GM21390 (cell line): ENCODE data around the gene DMPK.

Experiments
- ATAC-seq: cut with Tn5 transposase; IDR thresholded peaks from one replicate; pipeline ENCODE4 v1.9.1; 2021; ENCODE audit not compliant: unreplicated experiment

DMPK gene

DNA sequence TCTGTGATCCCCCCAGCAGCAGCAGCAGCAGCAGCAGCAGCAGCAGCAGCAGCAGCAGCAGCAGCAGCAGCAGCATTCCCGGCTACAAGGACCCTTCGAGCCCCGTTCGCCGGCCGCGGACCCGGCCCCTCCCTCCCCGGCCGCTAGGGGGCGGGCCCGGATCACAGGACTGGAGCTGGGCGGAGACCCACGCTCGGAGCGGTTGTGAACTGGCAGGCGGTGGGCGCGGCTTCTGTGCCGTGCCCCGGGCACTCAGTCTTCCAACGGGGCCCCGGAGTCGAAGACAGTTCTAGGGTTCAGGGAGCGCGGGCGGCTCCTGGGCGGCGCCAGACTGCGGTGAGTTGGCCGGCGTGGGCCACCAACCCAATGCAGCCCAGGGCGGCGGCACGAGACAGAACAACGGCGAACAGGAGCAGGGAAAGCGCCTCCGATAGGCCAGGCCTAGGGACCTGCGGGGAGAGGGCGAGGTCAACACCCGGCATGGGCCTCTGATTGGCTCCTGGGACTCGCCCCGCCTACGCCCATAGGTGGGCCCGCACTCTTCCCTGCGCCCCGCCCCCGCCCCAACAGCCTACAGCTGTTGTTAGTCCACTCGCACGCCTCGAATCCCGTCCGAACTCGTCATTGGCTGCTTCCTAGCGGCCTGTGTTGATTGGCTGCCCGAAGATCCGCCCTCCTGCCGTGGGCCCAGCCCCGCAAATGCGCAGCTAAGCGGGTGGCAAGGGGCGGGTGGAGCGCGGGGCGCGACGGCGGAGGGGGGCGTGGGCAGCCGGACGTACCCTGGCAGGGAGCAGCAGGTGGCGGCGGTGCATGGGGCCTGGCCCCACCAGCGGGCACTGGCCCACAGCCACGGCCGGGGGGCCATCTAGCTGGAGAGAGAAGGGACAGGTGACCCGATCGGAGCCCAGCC lies 11.8 kb downstream of the DMPK start:
- peak; percentile 45 for ATAC-seq

DNA sequence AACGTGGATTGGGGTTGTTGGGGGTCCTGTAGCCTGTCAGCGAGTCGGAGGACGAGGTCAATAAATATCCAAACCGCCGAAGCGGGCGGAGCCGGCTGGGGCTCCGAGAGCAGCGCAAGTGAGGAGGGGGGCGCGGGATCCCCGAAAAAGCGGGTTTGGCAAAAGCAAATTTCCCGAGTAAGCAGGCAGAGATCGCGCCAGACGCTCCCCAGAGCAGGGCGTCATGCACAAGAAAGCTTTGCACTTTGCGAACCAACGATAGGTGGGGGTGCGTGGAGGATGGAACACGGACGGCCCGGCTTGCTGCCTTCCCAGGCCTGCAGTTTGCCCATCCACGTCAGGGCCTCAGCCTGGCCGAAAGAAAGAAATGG lies 12.5 kb downstream of the DMPK start:
- no peak for ATAC-seq

DNA sequence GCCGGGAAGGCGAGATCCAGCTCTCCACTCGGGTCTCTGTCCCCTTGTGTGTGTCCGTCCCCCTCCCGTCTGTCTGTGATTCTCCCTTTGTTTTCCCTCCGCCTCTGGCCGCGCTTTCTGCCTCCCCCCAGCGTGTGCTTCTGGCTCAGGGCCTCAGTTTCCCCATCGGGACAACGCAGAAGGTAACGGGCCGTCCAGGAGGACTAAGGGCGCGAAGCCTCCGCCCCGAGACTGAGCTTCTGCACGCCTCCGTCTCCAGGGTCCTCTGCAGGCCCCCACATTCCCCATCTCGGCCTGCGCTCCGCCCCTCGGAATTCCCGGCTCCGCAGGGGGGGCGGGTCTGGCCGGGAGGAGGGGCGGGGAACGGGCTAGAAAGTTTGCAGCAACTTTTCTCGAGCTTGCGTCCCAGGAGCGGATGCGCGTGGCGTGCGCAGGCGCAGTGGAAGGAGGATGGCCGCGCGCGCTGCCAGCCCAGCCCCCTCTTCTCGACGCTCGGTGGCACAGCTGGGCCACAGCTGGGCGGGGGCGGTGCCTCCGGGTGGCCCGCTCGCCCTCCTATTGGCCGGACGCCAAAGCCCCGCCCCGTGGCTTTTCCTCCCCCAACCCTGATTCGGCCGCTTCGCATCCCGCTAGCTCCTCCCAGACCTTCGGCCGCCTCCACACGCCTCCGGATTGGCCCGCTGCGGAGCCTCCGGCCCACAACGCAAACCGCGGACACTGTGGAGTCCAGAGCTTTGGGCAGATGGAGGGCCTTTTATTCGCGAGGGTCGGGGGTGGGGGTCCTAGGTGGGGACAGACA lies 13.1 kb downstream of the DMPK start, which contains the start of gene SIX5:
Gene SIX5 (minus strand): TSS at position 269 of the 799 bp plus-strand sequence. CDS start 408 bp downstream, outside the sequence.
- ATAC-seq = peak; percentile 41

DNA sequence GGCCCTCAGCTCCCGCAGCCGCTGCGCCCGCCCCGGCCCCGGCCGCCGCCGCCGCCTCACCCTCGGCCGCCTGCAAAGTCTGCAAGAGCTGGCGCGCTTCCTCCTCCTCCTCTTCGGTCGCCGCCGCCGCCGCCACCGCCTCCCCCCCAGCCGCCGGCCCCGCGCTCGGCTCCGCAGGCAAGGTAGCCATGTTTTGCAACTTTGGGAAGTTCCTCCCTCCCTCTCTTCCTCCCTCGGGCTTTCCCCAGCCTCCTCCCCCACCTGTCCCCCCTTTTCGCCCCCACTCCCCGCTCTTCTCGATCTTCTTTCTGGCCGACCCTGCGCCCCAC lies 13.7 kb downstream of the DMPK start:
- no peak for ATAC-seq

DNA sequence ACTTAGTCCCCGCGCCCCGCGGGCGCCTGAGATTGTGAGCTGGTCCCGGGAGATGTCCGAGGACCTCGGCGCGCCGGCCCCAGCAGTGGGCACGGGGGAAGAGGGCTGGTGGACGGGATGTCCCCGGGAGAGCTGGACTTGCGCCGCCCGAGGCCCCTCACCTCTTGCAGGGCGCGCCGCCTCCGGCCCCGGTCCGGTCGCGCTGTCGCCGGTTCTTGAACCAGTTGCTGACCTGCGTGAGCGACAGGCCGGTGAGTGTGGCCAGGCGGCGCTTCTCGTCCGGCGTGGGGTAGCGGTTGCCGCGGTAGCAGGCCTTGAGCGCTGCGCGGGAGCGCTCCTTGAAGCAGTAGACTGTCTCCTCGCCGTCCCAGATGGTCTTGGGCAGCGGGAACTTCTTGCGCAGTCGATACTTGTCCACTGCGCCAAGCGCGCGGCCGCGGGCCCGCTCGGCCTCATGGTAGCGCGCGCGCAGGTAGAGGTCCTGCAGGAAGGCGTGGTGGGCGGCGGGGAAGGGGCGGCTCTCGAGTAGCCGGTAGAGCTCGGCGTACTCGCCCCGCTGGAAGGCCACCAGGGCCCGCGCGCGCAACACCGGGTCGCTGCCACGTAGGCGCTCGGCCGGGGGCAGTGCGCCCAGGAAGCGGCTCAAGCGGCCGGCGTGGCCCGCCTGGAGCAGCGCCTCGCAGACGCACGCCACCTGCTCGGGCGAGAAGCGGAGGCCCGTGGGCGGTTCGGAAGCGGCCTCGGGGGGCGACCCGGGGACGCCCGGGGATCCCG lies 14.2 kb downstream of the DMPK start:
- ATAC-seq = no peak

DNA sequence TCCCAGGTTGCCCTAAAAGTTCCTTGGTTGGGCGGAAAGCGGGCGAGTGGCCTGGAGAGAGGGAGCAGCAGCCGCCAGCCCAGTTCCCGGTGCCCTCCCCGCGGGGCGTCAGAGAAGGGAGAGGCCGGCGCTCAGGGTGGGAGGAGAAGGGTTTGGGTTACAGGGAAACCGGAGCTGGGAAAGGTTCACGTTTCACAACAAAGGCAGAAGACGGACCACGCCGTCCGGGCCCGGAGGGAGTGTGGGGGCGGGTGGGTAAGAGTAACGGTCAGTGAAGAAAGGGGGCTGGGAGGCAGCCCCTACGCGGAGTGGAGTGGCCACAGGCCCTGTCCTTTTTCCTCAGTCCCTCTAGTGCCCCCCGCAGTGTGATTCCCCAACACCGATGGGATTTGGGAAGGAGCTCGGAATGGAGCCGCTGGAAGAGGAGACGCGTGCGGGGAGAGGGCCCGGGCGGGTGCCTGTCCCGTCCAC lies 14.8 kb downstream of the DMPK start:
- ATAC-seq = no peak

DNA sequence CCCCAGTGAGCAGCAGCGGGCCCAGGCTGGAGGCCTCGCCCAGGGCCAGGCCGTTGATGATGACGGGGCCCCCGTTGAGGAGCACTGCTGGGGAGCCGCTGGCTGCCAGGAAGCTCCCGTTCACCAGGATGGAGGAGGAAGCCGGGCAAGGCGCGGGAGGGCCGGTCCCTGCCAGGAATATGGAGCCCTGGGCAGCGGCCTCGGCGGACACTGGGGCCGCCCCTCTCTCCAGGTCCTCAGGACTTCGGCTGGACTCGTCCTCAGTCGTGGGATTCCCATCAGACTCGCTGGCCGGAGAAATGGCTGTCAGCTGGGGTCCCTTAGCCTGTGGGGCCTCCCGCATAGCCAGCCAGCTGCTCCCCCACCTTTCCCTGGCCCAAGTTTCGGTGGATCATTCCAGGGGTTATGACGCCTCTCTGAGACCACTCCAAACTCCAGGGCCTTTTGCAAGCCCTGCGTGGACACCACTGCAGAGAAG lies 15.4 kb downstream of the DMPK start:
- ATAC-seq = no peak

DNA sequence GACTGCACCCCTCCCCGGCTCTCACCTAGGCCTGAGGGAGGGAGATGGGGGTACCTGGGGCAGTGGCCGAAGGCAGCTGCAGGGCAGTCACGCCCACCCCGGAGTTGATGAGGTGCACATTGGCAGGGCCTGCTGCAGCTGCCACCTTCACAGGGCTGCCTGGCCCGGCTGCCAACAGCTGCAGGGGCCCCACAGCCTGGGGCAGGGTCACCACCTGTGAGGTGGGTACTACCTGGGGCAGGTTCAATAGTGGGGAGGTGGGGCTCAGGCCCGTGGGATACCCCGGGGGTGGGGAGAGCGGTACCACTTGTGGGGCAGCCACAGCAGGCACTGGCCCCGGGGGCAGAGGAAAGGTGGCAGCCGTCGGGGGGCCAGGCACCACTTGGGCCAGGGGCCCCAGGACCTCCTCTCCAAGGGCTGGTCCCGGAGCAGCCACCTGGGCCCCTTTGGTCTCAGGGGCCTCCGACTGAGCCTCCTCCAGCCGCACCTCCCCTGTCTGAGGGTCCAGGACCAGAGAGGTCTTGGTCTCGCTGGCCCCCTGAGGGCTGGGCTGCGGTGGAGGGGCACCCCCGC lies 15.9 kb downstream of the DMPK start:
- no peak for ATAC-seq

DNA sequence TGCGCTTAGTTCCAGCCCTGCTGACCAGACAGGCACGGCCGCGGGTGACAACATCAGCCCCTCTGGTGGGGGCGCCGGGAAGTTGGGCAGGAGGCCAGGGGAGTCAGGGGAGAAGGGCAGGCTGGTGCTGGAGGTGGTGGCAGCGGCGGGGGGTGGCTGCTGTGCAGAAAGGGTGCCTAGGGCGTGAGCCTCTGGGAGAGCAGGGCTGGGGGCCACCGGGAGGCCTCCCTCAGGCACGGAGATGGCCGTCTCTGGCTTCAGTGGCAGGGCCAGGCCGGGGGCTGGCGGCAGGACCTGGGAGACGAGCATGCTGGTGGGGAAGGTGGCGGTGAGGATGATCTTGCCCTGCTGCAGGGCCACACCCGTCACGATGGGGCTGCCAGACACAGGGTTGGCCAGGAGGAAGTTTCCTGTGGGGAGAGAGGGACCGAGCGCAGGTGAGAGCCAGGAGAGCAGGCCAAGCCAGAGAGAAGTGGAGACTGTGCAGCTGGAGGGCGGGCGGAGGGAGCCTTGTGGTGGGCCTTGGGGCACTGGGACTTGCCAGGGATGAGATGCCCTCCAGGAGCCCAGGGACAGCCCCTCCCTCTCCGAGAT lies 16.5 kb downstream of the DMPK start:
- ATAC-seq = no peak

DNA sequence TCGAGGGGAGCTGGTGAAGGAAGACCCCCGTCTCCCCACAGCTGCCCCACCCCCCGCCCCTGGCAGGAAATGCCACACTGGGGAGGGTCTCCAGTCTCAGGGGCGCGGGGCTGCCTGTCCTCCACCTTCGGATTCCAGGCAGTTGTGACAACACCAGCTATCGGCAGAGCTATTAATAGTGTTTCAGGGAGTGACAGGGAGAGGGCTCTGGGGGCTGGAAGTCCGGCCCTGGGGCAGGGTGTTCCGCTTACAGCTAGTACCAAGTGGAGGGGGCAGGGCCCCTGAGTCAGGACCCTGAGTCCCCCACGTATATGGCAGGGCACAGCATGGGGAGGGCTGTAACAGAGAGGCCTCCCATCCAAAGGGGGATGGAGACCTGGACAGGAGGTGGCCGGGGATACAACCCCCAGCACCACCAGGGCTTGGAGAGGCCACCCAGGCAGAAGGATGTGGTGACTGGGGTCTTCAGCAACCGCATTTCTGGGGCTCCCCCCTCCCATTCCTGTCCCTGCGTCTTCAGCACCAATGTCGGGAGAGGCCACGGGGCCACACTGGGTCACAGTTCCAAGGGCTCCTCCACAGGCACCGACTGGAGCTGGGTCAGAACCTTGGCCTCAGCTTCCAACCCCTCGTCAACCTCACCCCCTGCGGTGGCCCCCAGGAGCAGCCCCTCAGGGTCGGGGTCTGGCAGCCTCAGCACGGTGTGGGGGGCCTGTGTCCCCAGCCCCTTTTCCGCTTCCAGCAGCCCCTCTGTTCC lies 17.2 kb downstream of the DMPK start:
- no peak for ATAC-seq

DNA sequence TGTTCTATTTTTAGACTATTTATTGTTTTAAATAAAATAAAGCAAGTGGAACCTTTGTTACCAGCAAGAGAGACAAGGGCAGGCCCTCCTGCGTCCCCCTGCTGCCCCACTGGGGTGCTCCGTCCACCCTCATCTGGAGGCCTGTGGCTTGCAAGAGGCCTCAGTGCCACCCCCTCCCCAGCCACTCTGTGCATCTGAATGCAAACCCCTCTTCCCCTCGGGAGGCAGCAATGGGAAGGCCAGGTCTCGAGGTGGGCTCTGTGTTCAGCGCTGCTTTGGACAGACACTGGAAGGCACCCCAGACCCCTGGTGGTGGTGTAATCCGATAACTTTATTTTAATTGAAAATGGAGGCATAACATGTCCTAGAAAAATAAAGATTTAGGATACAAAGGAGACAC lies 17.8 kb downstream of the DMPK start:
- no peak for ATAC-seq

DNA sequence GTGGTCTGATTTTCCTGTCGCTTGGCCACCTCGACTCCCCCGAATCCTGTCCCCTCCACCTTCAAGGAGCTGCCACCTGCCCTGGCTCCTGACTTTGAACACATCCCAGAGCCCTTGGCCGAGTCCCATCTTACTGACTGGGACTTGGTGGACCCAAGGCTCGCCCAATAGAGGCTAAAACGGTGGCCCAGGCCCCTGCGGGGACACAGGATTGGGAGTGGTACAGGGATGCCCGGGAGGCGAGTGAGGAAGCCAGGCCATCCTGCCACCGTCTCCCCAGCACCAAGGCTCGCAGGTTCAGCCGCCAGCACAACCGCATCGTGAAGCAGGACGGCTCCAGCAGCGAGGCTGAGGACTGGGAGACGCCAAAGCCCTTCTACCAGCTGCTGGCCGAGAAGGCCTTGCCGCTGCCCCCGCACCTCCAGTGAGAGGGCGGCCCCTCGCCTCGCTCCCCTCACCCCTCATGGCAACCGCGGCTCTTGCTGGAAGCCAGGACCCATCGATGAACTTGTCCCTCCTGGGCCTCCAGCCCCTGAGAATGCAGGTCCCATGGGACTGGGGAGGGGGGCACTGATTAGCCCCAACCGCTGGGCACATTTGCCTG lies 18.5 kb downstream of the DMPK start:
- no peak for ATAC-seq

DNA sequence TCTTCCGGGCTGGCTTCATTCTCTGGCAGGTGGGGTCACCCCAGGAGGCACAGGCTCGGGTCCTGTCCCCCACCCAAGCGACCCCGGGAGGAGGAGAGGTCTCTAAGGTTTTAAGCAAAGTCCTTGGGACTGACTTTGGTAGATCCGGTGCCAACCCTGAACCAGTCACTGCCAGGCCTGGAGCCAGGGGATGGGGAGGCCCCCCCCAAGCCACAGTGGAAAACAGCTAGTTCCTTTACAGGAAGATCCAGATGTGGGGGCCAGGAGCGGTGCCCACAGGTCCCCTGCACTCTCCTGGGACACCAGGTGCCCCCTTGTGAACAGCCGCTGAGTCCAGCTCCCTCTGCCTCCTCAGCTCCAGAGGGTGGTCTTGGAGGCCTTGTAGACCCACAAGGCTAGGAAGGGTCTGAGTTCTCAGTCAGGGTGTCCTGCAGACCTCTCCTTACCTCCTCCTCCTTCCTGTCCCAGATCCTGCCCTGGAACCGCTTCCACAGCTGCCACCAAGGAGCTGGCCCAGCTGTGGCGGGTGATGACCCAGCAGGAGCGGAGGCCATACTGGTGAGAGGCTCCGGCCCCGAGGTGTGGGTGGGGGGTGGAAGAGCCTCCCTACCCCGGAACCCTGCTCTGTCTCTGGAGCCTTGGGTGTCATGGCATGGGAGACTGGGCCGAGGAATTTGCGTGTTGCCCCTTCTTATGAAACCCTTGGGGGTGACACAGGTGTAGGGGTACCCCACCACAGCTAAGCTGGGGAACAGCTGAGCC lies 19.2 kb downstream of the DMPK start:
- ATAC-seq = no peak

DNA sequence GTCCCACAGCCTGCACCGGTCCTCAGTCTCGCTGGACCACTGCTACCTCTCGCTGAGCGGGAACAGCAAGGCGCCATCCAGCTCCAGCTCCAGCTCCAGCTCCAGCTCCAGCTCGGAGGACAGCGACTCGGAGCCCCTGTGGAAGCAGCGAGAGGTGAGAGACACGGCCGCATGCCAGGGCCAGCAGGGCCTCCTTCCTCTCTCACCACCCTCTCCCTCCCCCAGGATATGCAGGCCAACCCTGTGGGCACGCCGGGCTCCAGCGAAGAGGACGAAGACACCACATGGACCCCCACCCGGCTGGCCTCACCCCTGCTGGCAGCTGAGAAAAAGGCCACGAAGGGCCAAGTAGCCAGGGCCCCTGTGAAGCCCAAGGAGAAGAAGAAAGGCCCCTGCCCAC lies 20.6 kb downstream of the DMPK start:
- ATAC-seq = no peak

DNA sequence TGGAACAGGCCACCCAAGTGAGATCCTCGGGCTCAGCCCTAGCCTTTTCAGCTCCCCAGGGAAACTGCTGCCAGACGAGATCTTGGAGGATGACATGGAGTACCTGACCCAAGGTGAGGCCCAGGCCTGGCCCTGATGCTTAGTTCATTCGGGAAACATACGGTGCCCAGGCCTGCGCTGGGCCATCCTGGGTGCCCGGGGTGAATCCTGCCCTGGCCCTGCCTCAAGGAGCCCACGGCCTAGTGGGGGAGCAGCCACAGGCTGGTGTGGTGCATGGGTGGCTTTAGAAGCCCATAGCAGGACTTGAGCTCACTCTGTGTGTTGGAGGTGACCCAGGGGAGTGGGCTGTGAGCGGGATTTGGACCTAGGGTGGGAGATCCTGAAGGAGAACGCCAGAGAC lies 23.4 kb downstream of the DMPK start:
- no peak for ATAC-seq

DNA sequence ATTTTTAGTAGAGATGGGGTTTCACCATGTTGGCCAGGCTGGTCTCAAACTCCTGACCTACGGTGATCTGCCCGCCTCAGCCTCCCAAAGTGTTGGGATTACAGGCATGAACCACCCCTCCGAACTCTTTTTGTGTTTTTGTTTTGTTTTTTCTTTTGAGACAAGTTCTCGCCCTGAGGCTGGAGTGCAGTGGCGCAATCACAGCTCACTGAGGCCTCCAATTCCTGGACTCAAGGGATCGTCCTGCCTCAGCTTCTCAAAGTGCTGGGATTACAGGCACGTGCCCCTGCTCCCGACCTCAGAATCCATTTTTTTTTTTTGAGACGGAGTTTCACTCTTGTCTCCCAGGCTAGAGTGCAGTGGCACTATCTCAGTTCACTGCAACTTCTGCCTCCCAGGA lies 24.6 kb downstream of the DMPK start:
- ATAC-seq = no peak

DNA sequence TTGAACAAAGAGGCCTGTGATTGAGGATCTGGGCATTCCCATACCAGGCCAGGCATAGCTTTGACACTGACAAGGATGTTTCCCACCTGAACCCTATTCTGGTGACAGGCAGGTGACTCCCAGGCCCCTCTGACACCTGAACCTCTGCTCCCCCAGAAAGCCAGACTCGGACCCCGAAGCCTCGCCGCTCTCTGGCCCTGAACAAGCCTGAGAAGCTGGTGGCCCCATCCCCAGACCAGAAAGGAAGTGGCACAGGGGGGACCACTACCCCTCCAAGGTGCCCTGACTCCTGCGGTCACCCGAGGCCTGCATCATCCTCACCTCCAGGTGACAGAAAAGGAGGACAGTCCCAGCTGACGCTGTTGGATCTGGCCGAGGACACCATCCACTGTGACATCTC lies 28.0 kb downstream of the DMPK start:
- no peak for ATAC-seq

DNA sequence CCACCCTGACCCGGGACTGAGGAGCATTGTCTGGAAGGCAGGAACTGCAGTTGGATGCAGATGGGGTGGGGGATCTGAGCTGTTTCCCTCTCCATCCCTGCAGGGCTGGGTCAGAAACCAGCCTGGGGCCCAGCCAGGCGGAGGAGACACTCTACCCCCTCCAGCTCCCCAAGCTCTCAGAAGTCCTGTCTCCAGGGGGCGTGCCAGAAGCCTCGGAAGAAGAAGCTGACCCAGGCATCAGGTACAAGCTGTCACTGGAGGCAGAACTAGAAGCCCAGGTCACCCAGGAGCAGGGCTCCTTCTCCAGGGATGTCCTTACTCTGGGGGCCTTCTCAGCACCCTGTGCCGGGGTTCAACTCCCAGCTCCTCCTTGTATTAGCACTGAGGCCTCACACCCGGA lies 28.7 kb downstream of the DMPK start:
- no peak for ATAC-seq

DNA sequence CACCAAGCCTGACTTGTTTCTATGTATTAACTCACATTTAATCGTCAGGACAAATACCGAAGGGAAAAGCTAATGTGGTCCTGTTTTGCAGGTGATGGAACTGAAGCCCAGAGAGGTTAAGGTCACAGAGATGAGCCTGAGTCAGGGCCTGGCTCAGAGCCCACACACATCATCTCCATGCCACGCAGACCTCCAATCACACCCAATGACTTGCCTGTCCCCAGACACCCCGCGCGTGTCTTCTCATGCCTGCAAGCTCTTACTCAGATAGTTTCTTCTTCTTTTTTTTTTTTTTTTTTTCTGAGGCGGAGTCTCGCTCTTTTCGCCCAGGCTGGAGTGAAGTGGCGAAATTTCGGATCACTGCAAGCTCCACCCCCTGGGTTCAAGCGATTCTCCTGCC lies 29.7 kb downstream of the DMPK start:
- ATAC-seq = no peak
